Right renal pelvis (tissue), 4 donors: ENCODE results near the gene GLRA2. TPM values are rescaled to one million over a fixed set of nuclear protein-coding genes. Genes with fewer than 3 reads are reported as not detected.

Experiments
- DNase-seq, 4 donors: peaks; one replicate each; pipeline ENCODE4 v3.0.0-alpha.2; 2013; ENCODE audit warnings: low read depth in 4 of 4, low spot score in 3 of 4, missing footprints in 1 of 4
- polyA plus RNA-seq, 4 donors: library from polyadenylated mRNA; unstranded; fragments of 120-200 nt; gene quantifications; one replicate each; pipeline ENCODE4 v1.2.1, GENCODE V29; 2013; ENCODE audit not compliant: insufficient read length in 4 of 4

The GLRA2 gene
- under 1 TPM; 0.18 to 0.31 (median 0.24) TPM for polyA plus RNA-seq

- DNase-seq, result peak; percentile 28 to 49 (median 42)
These were observed at the start of gene GLRA2 for GRCh38 chrX:14529290-14529989. GLRA2 (plus strand) TSS chrX:14529536; CDS start chrX:14530058, 522 bp downstream.

- no peak for DNase-seq
These were observed 39.9 kb upstream of the GLRA2 start for GRCh38 chrX:14489437-14489836.

GRCh38 chrX:14491689-14492088, 37.6 kb upstream of the GLRA2 start:
- no peak for DNase-seq

GRCh38 chrX:14496674-14497073, 32.7 kb upstream of the GLRA2 start:
- DNase-seq, result no peak

- no peak for DNase-seq
These were observed 32.1 kb upstream of the GLRA2 start for GRCh38 chrX:14497184-14497666.

- DNase-seq, result no peak
These were observed 28.0 kb upstream of the GLRA2 start for GRCh38 chrX:14501327-14501726.

GRCh38 chrX:14504960-14505538, 24.3 kb upstream of the GLRA2 start:
- DNase-seq, result no peak

GRCh38 chrX:14505648-14506047, 23.7 kb upstream of the GLRA2 start:
- no peak for DNase-seq

GRCh38 chrX:14506866-14507265, 22.5 kb upstream of the GLRA2 start:
- DNase-seq, result no peak

GRCh38 chrX:14508025-14508690, 21.2 kb upstream of the GLRA2 start:
- DNase-seq, result no peak

- no peak for DNase-seq
These were observed 19.8 kb upstream of the GLRA2 start for GRCh38 chrX:14509325-14510057.

GRCh38 chrX:14528629-14529289, 577 bp upstream of the GLRA2 start:
- DNase-seq, result peak; percentile 23 to 45 (median 36)

GRCh38 chrX:14533867-14534266, 4.5 kb downstream of the GLRA2 start:
- no peak for DNase-seq

GRCh38 chrX:14546190-14546589, 16.9 kb downstream of the GLRA2 start:
- no peak for DNase-seq

GRCh38 chrX:14554131-14554715, 24.9 kb downstream of the GLRA2 start:
- peak in 1 of 4 donors; percentile 0 for DNase-seq

GRCh38 chrX:14564058-14564457, 34.7 kb downstream of the GLRA2 start:
- no peak for DNase-seq

- no peak for DNase-seq
These were observed 43.8 kb downstream of the GLRA2 start for GRCh38 chrX:14573161-14573560.

- no peak for DNase-seq
These were observed 51.7 kb downstream of the GLRA2 start for GRCh38 chrX:14581081-14581480.

GRCh38 chrX:14584548-14584947, 55.2 kb downstream of the GLRA2 start:
- DNase-seq, result no peak

- no peak for DNase-seq
These were observed 60.9 kb downstream of the GLRA2 start for GRCh38 chrX:14590216-14590615.
